Mucosa of descending colon (tissue), 3 donors: ENCODE measurements around the gene CLOCK. TPM values are rescaled to one million over a fixed set of nuclear protein-coding genes. Genes with fewer than 3 reads are reported as not detected.
A peak's percentile ranks its signal among the peaks of the same experiment; 100 is the strongest.

Experiments
- ATAC-seq: fragments of 200-7000 bp; cut with Tn5 transposase; one replicate; pipeline ENCODE4 v1.9.1; 2020; ENCODE audit warnings: mild to moderate bottlenecking, moderate library complexity
- DNase-seq, 3 donors: peaks; one replicate each; pipeline ENCODE4 v3.0.0-alpha.2; 2020
- H3K36me3 ChIP-seq: fragments of 200-600 bp; one replicate; pipeline ENCODE4 v1.8.0; 2021; ENCODE audit warnings: low read depth, mild to moderate bottlenecking
- H3K4me1 ChIP-seq: fragments of 200-600 bp; one replicate; pipeline ENCODE4 v1.8.0; 2021; ENCODE audit warnings: low read depth, mild to moderate bottlenecking
- H3K4me3 ChIP-seq: fragments of 200-600 bp; one replicate; pipeline ENCODE4 v1.8.0; 2021; ENCODE audit warnings: mild to moderate bottlenecking
- H3K9me3 ChIP-seq: fragments of 200-600 bp; one replicate; pipeline ENCODE4 v1.8.0; 2021; ENCODE audit warnings: mild to moderate bottlenecking
- intact Hi-C, 2 donors: fragments of 100-400 bp; cut with DNase I in 1 of 2; cut with micrococcal nuclease in 1 of 2; formaldehyde crosslinking; loops; one replicate each; pipeline versions ENCODE4 v1.11.0 to v1.11.1; 2022; cut with DNase I, micrococcal nuclease
- total RNA-seq, 3 donors: library from RNA; stranded (reverse); fragmentation: NEBNext Ultra II Directional in 2 of 3; extraction: Animal tissue kit (Norgen Biotek cat#: 25700) in 2 of 3; gene quantifications; one replicate each; pipeline versions ENCODE4 v1.2.1 to v1.2.4, GENCODE V29; 2021 to 2023
- TF ChIP-seq, protein P1 (sequence below): fragments of 200-600 bp; IDR thresholded peaks from one replicate; pipeline ENCODE4 v1.8.0; 2022; ENCODE audit warnings: antibody characterized with exemption, mild to moderate bottlenecking
- donor health status: DM: no; HTN: no; CAD: no; lungs with moderate emphysema.
- donor health status: DM: no; HTN: no; CAD: no.
- donor health status: DM: no; HTN: yes; CAD: no.

The CLOCK gene
- total RNA-seq, 3 donors from 2014 or later, result 17.4 to 33.1 (median 25.3) TPM

DNA sequence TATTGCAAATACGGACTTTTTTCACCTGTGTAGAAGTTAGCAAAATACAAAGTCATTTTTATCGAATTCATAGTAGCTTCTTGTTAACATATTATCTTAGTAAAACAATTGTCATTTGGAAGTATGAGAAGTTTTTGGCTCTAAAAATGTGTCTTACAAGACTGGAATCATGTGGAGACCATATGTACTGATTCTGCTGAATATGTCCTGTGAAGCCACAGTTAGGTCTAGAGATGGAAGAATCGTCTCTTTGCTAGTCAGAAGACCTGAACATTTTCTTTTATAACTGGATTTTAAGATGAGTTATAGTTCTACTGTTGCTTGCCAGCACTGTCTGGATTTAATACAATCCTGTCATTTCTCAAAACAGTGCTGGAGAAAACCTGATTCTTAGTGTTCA lies 121.9 kb downstream of the CLOCK start:
- no peak for ATAC-seq
- intact Hi-C loops, result no loop called here

DNA sequence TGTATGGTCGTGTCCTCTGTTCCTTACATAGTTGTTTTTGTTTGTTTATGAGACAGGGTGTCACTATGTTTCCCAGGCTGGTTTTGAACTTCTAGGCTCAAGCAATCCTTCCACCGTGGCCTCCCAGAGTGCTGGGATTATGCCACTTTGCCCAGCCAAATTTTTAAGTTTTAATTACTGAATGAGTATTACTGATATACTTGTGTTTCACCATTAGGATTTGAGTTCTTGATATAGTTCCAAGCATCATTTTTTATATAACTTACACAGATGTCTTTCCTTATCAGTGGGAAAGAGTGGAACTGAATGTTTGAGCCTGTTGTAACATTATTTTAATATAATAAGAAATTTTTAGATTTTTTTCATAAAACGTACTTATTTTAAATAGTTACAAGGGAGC lies 130.5 kb downstream of the CLOCK start:
- intact Hi-C loops, result no loop called here
- no peaks in the 10 kb centered on the region for H3K36me3 ChIP-seq

More for the DNA sequence above, 121.9 kb downstream of the CLOCK start:
- TF ChIP-seq, protein P1, sequence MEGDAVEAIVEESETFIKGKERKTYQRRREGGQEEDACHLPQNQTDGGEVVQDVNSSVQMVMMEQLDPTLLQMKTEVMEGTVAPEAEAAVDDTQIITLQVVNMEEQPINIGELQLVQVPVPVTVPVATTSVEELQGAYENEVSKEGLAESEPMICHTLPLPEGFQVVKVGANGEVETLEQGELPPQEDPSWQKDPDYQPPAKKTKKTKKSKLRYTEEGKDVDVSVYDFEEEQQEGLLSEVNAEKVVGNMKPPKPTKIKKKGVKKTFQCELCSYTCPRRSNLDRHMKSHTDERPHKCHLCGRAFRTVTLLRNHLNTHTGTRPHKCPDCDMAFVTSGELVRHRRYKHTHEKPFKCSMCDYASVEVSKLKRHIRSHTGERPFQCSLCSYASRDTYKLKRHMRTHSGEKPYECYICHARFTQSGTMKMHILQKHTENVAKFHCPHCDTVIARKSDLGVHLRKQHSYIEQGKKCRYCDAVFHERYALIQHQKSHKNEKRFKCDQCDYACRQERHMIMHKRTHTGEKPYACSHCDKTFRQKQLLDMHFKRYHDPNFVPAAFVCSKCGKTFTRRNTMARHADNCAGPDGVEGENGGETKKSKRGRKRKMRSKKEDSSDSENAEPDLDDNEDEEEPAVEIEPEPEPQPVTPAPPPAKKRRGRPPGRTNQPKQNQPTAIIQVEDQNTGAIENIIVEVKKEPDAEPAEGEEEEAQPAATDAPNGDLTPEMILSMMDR, result no peak
- Histone ChIP-seq H3K9me3 (no peaks in the 10 kb centered on the region), H3K4me1 (no peaks in the 10 kb centered on the region), H3K4me3 (no peak overlapping the region), H3K36me3 (no peaks in the 10 kb centered on the region)
- no peak for DNase-seq

DNA sequence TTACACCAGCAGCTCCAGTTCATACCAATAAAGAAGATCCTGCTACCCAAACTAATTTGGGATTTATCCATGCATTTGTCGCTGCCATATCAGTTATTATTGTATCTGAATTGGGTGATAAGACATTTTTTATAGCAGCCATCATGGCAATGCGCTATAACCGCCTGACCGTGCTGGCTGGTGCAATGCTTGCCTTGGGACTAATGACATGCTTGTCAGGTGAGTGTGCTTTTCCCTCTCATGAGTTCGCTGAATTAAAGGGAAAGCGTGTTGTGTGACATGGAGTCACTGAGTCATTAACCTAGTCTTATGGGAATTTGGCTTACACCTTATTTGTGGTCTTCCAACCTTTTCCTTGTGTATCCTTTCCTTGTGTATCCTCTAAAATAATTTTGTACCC lies 135.1 kb downstream of the CLOCK start:
- TF ChIP-seq, protein P1, result no peak
- ATAC-seq (no peak), DNase-seq (no peak)
- Histone ChIP-seq H3K4me1 (no peaks in the 10 kb centered on the region), H3K9me3 (no peaks in the 10 kb centered on the region), H3K36me3 (no peaks in the 10 kb centered on the region), H3K4me3 (no peak overlapping the region)
- intact Hi-C loops, result no loop called here

More for the DNA sequence above, 130.5 kb downstream of the CLOCK start:
- Histone ChIP-seq H3K4me1 (no peaks in the 10 kb centered on the region), H3K9me3 (no peaks in the 10 kb centered on the region), H3K4me3 (no peak overlapping the region)
- ATAC-seq (no peak), DNase-seq (no peak)
- TF ChIP-seq, protein P1, result no peak

DNA sequence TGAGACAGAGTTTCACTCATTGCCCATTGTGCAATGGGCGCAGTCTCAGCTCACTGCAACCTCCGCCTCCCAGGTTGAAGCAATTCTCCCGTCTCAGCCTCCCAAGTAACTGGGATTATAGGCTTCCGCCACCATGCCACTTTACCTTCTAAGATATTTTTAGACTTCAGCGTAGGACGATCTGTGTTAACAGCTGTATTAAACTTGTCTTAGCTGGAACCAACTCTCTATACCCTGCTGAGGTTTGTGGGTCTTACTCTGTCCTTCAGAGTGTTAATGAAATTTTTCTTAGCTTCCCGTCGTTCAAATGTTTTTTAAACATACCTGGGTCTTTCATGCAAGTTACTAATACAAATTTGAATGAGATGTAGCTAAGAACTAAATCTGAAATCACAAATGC lies 136.3 kb downstream of the CLOCK start:
- H3K36me3 ChIP-seq, result no peaks in the 10 kb centered on the region
- ATAC-seq, result no peak

DNA sequence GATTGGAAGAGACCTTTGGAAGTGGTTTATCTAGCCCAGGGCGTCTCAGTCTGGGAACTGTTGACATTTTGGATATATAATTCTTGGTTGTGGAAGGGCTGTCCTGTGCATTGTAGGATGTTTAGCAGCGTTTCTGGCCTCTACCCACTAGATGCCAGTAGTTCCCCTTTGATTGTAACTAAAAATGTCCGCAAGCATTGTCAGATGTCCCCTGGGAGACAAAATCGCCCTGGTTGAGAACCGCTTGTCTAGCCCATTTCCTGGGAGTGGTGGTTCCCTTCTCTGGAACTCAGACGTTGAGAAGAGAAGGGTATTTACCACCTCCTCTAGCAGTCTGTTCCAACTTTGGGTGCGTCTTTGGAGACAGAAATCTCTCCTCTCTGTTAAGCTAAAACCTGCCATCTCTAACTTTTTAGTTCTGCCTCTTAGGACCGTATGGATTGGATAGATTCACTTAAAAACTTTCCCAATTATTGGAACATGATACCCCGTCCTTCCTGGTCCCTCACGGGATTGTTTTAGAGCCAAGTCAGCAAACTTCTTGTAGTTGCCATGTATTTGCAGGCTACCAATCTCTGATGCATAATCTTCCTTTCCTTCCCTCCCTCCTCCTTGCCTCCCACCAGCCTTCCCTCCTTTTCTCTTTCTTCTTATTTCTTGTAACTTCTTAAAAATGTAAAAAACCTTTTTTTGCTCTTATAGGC lies 137.1 kb downstream of the CLOCK start:
- intact Hi-C loops, result no loop called here
- DNase-seq (no peak), ATAC-seq (peak; percentile 37)
- H3K36me3 ChIP-seq, result no peaks in the 10 kb centered on the region
- TF ChIP-seq, protein P1, result no peak
- H3K9me3 ChIP-seq, result no peaks in the 10 kb centered on the region
- H3K4me3 ChIP-seq, result no peak overlapping the region
- no peaks in the 10 kb centered on the region for H3K4me1 ChIP-seq

More for the DNA sequence above, 136.3 kb downstream of the CLOCK start:
- DNase-seq, result no peak
- Histone ChIP-seq H3K4me3 (no peak overlapping the region), H3K4me1 (no peaks in the 10 kb centered on the region), H3K9me3 (no peaks in the 10 kb centered on the region)
- intact Hi-C loops, result no loop called here
- TF ChIP-seq, protein P1, result no peak
